BE2C (cell line): ENCODE measurements around the gene ADAMTS3.

Experiments used
- DNase-seq: peaks from one replicate; pipeline ENCODE4 v3.0.0-alpha.2; 2020
- H3K27me3 ChIP-seq: fragments of 250-450 bp; sonication (Bioruptor Pico); 2 replicates; pipeline ENCODE4 v1.5.1; 2020; ENCODE audit warnings: mild to moderate bottlenecking
- H3K36me3 ChIP-seq: fragments of 250-450 bp; sonication (Bioruptor Pico); 2 replicates; pipeline ENCODE4 v1.5.1; 2020; ENCODE audit warnings: mild to moderate bottlenecking
- H3K4me1 ChIP-seq: fragments of 250-450 bp; sonication (Bioruptor Pico); 2 replicates; pipeline ENCODE4 v1.5.1; 2020
- H3K4me3 ChIP-seq: 2 replicates; pipeline ENCODE4 v1.5.1; 2011; ENCODE audit warnings: low read depth, low read length
- H3K9me3 ChIP-seq: fragments of 250-450 bp; sonication (Bioruptor Pico); 2 replicates; pipeline ENCODE4 v1.5.1; 2020
- CTCF ChIP-seq: IDR thresholded peaks from 2 replicates; pipeline ENCODE4 v1.5.1; 2012; ENCODE audit warnings: mild to moderate bottlenecking, low read depth, low read length

The ADAMTS3 gene

GRCh38 chr4:72525938-72526337, 43.1 kb downstream of the ADAMTS3 start:
- no peak for TF ChIP-seq CTCF
- Histone ChIP-seq H3K9me3 (no peaks in the 10 kb centered on the region), H3K27me3 (no peaks in the 10 kb centered on the region), H3K4me1 (peaks cover 3% of the 10 kb centered on the region; the same call in 1 of the 2 replicates), H3K36me3 (peaks cover 6% of the 10 kb centered on the region), H3K4me3 (no peak overlapping the region)
- peak; percentile 11 for DNase-seq

- Histone ChIP-seq H3K36me3 (peaks cover 6% of the 10 kb centered on the region), H3K9me3 (no peaks in the 10 kb centered on the region), H3K27me3 (no peaks in the 10 kb centered on the region), H3K4me3 (no peak overlapping the region), H3K4me1 (peaks cover 3% of the 10 kb centered on the region; the same call in 1 of the 2 replicates)
- TF ChIP-seq CTCF, result no peak
- no peak for DNase-seq
These were observed 46.6 kb downstream of the ADAMTS3 start for GRCh38 chr4:72522440-72522839.

GRCh38 chr4:72513227-72513626, 55.8 kb downstream of the ADAMTS3 start:
- DNase-seq, result no peak
- Histone ChIP-seq H3K4me3 (no peak overlapping the region), H3K9me3 (no peaks in the 10 kb centered on the region), H3K4me1 (no peaks in the 10 kb centered on the region), H3K36me3 (no peaks in the 10 kb centered on the region), H3K27me3 (no peaks in the 10 kb centered on the region)
- TF ChIP-seq CTCF, result no peak

GRCh38 chr4:72507860-72508419, 61.1 kb downstream of the ADAMTS3 start:
- H3K4me1 ChIP-seq, result peaks cover 6% of the 10 kb centered on the region
- DNase-seq, result no peak
- H3K4me3 ChIP-seq, result no peak overlapping the region
- TF ChIP-seq CTCF, result no peak
- no peaks in the 10 kb centered on the region for H3K9me3 ChIP-seq
- H3K27me3 ChIP-seq, result no peaks in the 10 kb centered on the region
- H3K36me3 ChIP-seq, result 0 out of 2 replicates have a peak, but pooled peaks cover 4% of the 10 kb centered on the region

- Histone ChIP-seq H3K27me3 (no peaks in the 10 kb centered on the region), H3K36me3 (0 out of 2 replicates have a peak, but pooled peaks cover 4% of the 10 kb centered on the region), H3K9me3 (no peaks in the 10 kb centered on the region), H3K4me3 (no peak overlapping the region), H3K4me1 (peaks cover 6% of the 10 kb centered on the region)
- DNase-seq, result no peak
- TF ChIP-seq CTCF, result no peak
These were observed 61.9 kb downstream of the ADAMTS3 start for GRCh38 chr4:72507167-72507566.

- peak; percentile 75 for DNase-seq
- Histone ChIP-seq H3K4me3 (no peak overlapping the region), H3K9me3 (no peaks in the 10 kb centered on the region), H3K4me1 (peaks cover 6% of the 10 kb centered on the region), H3K36me3 (0 out of 2 replicates have a peak, but pooled peaks cover 4% of the 10 kb centered on the region), H3K27me3 (no peaks in the 10 kb centered on the region)
- TF ChIP-seq CTCF, result peak; percentile 90
These were observed 63.7 kb downstream of the ADAMTS3 start for GRCh38 chr4:72505314-72505744.
